Lower leg skin (tissue), 3 donors: ENCODE measurements around the gene ZNHIT6.

Experiments
- POLR2A ChIP-seq, 2 donors: fragments of 450-650 bp; IDR thresholded peaks; one replicate each; pipeline ENCODE4 v1.6.1; 2016 to 2017; ENCODE audit warnings: antibody characterized with exemption in 2 of 2, mild to moderate bottlenecking in 1 of 2, moderate library complexity in 1 of 2
- TF ChIP-seq, protein P1 (sequence below), 3 donors: fragments of 450-650 bp; IDR thresholded peaks; one replicate each; pipeline ENCODE4 v1.5.1; 2016; ENCODE audit warnings: antibody characterized with exemption in 3 of 3, mild to moderate bottlenecking in 3 of 3, moderate library complexity in 2 of 3

DNA sequence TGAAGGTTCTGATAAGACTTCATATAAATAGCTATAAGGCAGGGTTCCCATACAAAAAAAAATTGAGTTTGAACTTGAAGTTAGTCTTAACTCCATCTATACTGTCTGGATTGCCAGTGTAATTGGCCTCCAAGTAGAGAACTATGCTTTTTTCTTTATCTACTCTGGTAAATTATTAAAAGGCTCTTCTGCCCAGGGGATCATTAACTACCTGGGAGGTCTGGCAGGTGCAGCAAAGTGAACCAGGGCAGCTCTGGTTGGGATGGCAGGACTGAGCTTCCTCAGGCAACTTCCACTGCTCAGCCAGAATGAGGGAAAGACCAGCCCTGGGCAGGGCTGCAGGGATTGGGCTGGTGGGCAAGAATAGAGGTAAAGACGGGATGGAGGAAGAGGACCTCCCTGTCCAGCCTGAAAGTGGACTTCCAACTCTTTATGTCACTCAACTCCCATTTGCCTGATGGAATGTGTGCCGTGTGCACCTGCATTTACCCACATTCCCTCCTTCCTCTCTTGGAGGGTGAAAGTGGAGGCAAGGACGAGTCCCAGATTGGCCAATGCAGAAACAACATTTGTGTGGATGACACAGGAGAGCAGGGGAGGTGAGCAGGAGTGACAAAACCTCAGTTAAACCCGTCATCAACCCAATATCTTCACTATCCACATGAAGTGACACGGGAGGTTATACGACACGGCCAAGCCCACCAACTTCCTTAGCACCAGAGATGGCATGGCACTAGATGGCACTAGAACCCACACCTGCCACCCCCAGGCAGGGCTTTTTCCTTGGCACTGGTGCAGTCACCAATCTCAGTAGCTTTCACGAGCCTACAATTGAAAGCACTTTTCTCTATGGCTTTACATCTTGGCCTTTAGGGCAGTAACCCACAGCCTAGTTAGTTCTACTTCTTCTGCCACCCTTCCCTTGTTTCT lies 102.5 kb downstream of the ZNHIT6 start:
- TF ChIP-seq, protein P1, sequence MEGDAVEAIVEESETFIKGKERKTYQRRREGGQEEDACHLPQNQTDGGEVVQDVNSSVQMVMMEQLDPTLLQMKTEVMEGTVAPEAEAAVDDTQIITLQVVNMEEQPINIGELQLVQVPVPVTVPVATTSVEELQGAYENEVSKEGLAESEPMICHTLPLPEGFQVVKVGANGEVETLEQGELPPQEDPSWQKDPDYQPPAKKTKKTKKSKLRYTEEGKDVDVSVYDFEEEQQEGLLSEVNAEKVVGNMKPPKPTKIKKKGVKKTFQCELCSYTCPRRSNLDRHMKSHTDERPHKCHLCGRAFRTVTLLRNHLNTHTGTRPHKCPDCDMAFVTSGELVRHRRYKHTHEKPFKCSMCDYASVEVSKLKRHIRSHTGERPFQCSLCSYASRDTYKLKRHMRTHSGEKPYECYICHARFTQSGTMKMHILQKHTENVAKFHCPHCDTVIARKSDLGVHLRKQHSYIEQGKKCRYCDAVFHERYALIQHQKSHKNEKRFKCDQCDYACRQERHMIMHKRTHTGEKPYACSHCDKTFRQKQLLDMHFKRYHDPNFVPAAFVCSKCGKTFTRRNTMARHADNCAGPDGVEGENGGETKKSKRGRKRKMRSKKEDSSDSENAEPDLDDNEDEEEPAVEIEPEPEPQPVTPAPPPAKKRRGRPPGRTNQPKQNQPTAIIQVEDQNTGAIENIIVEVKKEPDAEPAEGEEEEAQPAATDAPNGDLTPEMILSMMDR (IDR thresholded peaks at IDR 0.05) = no peak
- TF ChIP-seq POLR2A (IDR thresholded peaks at IDR 0.05) = no peak
